Measurements from ENCODE around the gene UROC1.

The UROC1 gene

GRCh38 chr3:126441256-126441880 lies 76.2 kb downstream of the UROC1 start:
- no peak for TF ChIP-seq FOXP2 (optimal IDR thresholded peaks at IDR 0.05; ENCODE audit: borderline replicate concordance, extremely low read depth, extremely low read length, insufficient read depth)

- TF ChIP-seq FOXP2 (optimal IDR thresholded peaks at IDR 0.05; ENCODE audit: borderline replicate concordance, extremely low read depth, extremely low read length, insufficient read depth) (no peak), SIN3A (IDR thresholded peaks at IDR 0.05; ENCODE audit: borderline replicate concordance, insufficient read depth, low read length) (no peak), REST (IDR thresholded peaks at IDR 0.05; ENCODE audit: insufficient read depth in 1 of 2, low read depth in 2 of 2, low read length in 2 of 2) (no peak), TAF1 (IDR thresholded peaks at IDR 0.05; ENCODE audit: borderline replicate concordance, insufficient read depth, low read length) (no peak), POLR2AphosphoS5 (IDR thresholded peaks at IDR 0.05; ENCODE audit: low read depth, low read length) (no peak)
These were observed 76.9 kb downstream of the UROC1 start for GRCh38 chr3:126440709-126440995.

GRCh38 chr3:126439968-126440708 lies 77.4 kb downstream of the UROC1 start:
- TF ChIP-seq SIN3A (IDR thresholded peaks at IDR 0.05; ENCODE audit: borderline replicate concordance, insufficient read depth, low read length), result no peak
- TF ChIP-seq FOXP2 (optimal IDR thresholded peaks at IDR 0.05; ENCODE audit: borderline replicate concordance, extremely low read depth, extremely low read length, insufficient read depth), result no peak
- no peak for TF ChIP-seq REST (IDR thresholded peaks at IDR 0.05; ENCODE audit: insufficient read depth in 1 of 2, low read depth in 2 of 2, low read length in 2 of 2)
- no peak for TF ChIP-seq TAF1 (IDR thresholded peaks at IDR 0.05; ENCODE audit: borderline replicate concordance, insufficient read depth, low read length)
- TF ChIP-seq POLR2AphosphoS5 (IDR thresholded peaks at IDR 0.05; ENCODE audit: low read depth, low read length), result no peak

DNA sequence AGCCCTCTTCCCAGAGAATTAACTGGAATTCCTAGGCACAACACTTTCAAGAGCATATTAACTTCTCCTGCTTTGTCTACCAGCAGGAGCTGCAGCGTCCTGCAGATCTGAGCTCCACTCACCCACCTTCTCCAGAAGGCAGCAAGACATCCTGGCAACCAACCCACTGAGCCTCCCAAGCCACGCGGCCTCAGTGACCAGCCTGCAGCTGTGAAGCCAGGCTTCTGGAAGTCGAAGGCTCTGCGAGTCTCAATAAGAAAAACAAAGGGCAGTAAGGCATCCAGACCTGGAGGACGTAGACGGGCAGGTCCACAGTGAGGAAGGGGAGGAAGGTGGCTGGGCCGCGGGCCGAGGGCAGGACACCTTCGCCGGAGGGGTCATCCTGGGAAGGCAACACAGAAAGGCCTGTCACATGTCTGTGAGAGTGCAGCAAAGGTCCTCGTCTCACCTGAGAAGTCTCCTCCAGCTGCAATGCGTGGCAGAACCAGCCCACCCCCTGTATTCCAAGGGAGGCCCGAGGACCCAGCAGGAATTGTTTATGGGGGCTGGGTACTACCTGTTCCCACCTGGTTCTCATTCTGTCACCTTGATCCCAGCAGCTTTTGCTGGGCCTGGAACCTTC lies 78.1 kb downstream of the UROC1 start:
- TF ChIP-seq FOXP2 (optimal IDR thresholded peaks at IDR 0.05; ENCODE audit: borderline replicate concordance, extremely low read depth, extremely low read length, insufficient read depth), result no peak
- no peak for TF ChIP-seq TAF1 (IDR thresholded peaks at IDR 0.05; ENCODE audit: borderline replicate concordance, insufficient read depth, low read length)
- no peak for TF ChIP-seq SIN3A (IDR thresholded peaks at IDR 0.05; ENCODE audit: borderline replicate concordance, insufficient read depth, low read length)
- TF ChIP-seq REST (IDR thresholded peaks at IDR 0.05; ENCODE audit: insufficient read depth in 1 of 2, low read depth in 2 of 2, low read length in 2 of 2), result no peak
- no peak for TF ChIP-seq POLR2AphosphoS5 (IDR thresholded peaks at IDR 0.05; ENCODE audit: low read depth, low read length)

GRCh38 chr3:126438746-126439145 lies 78.8 kb downstream of the UROC1 start:
- TF ChIP-seq REST (IDR thresholded peaks at IDR 0.05; ENCODE audit: insufficient read depth in 1 of 2, low read depth in 2 of 2, low read length in 2 of 2) (no peak), TAF1 (IDR thresholded peaks at IDR 0.05; ENCODE audit: borderline replicate concordance, insufficient read depth, low read length) (no peak), POLR2AphosphoS5 (IDR thresholded peaks at IDR 0.05; ENCODE audit: low read depth, low read length) (no peak), SIN3A (IDR thresholded peaks at IDR 0.05; ENCODE audit: borderline replicate concordance, insufficient read depth, low read length) (no peak), FOXP2 (optimal IDR thresholded peaks at IDR 0.05; ENCODE audit: borderline replicate concordance, extremely low read depth, extremely low read length, insufficient read depth) (no peak)

Measured in PFSK-1 (cell line).